Pulmonary artery endothelial cell (primary cell): Measurements from ENCODE around the gene MRM2. TPM values are rescaled to one million over a fixed set of nuclear protein-coding genes. Genes with fewer than 3 reads are reported as not detected.

Experiments used
- DNase-seq: peaks from one replicate; pipeline ENCODE4 v3.0.0-alpha.2; 2011; ENCODE audit warnings: low read depth, low spot score
- total RNA-seq: library from RNA; depleted of rRNA; stranded (reverse); fragments of >200 nt; gene quantifications from 2 replicates; pipeline ENCODE4 v1.2.3, GENCODE V29; 2014

MRM2 gene
- total RNA-seq, 1 donor from 2014 or later = 17.8 TPM

DNA sequence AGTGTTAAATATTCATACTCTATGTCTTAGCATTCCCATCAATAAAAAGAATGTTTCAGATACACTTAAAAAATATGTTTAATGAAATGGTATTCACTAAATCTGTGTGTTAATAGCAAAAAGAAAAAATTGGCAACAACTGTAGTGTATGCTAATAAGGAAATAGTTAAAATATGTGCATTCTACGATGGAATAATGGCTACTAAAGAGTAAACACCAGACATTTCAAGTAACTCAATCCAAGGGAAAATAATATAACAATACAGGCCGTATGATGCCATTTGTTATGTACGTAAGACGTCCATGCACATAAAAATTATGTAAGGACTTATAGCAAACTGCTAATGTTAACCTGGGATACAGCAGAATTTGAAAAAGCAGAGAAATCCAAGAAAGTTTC lies 55.8 kb downstream of the MRM2 start:
- no peak for DNase-seq

- DNase-seq = no peak
Observed at GRCh38 chr7:2185715-2186114, 56.3 kb downstream of the MRM2 start.

Other genes starting within 250 kb of the MRM2 start
- 47.4 and 53.2 TPM in 2 replicates for gene MAD1L1, start 9.3 kb downstream of the MRM2 start, total RNA-seq
- 19.6 and 20.3 TPM in 2 replicates for gene NUDT1, start within 50 bp of the MRM2 start, total RNA-seq
- gene SNX8, start 72.2 kb upstream of the MRM2 start, total RNA-seq = 11.1 and 13.1 TPM in 2 replicates
- gene EIF3B, start 112.6 kb upstream of the MRM2 start, total RNA-seq = 280 and 312 TPM in 2 replicates
- gene CHST12, start 161.4 kb upstream of the MRM2 start, total RNA-seq = 7.5 and 8.3 TPM in 2 replicates
- gene GRIFIN, start 234.2 kb upstream of the MRM2 start, total RNA-seq = not detected in 2 replicates